HG03139 (cell line): ENCODE data around the gene MOBP.
A peak's percentile ranks its signal among the peaks of the same experiment; 100 is the strongest.
"Not testable (repeated sequence)": the region's sequence is repeated elsewhere in the genome, so short reads cannot be mapped to it uniquely, and the experiment has no call there.

ENCODE experiments used
- ATAC-seq: cut with Tn5 transposase; IDR thresholded peaks from one replicate; pipeline ENCODE4 v1.9.1; 2021; ENCODE audit not compliant: unreplicated experiment

The MOBP gene

DNA sequence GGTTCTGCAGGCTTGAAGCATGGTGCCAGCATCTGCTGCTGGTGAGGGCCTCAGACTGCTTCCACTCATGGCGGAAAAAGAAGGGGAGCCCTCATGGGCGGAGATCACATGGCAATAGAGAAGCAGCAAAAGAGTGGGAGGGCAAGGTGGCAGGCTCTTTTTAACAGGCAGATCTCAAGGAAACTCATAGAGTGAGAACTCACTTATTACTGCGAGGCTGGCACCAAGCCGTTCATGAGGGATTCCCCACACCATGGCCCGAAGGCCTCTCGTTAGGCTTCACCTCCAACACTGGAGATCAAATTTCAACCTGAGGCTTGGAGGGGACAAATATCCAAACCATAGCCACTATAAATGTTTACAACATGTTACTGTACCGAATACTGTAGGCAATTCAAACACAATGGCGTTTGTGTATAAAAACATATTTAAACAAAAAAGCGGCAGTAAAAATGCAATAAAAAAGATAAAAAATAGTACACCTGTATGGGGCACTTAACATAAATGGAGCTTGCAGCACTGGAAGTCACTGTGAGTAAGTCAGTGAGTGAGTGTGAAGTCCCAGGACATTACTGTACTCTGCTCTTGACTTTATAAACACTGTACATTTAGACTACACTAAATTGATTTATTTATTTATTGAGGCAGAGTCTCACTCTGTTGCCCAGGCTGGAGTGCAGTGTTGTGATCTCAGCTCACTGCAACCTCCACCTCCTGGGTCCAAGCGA lies 18.8 kb upstream of the MOBP start:
- no peak for ATAC-seq

DNA sequence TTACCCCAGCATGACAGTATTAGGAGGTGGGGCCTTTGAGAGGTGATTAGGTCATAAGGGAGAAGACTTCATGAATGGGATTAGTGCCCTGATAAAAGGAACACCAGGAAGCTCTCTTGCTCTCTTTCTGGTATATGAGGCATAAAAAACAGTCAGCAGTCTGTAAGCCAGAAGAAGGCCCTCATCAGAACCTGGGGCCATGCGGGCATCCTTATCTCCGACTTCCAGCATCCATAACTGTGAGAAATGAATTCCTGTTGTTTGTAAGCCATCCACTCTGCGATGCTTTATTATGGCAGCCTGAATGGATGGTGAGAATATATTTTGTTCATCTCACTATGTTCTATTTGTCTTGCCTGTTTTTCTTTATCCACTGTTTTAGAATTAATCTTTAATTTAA lies 17.7 kb upstream of the MOBP start:
- ATAC-seq, result no peak

- peak; percentile 71 for ATAC-seq
These were observed 14.3 kb upstream of the MOBP start for GRCh38 chr3:39453134-39453533.

DNA sequence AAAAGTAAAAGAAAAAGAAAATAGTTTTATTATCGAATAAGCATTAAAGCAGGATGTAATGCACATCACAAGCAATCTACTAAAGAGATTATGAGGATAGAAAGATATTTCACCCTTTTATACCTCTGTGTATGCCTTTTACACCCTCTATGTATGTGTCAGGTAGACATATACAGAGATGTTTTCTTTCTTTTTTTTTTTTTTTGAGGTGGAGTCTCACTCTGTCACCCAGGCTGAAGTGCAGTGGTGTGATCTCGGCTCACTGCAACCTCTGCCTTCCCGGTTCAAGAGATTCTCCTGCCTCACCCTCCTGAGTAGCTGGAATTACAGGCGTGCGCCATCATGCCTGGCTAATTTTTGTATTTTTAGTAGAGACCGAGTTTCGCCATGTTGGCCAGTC lies 13.6 kb upstream of the MOBP start:
- ATAC-seq, result not testable (repeated sequence)

GRCh38 chr3:39454591-39455217 lies 12.8 kb upstream of the MOBP start:
- ATAC-seq, result no peak

GRCh38 chr3:39456159-39456558 lies 11.3 kb upstream of the MOBP start:
- ATAC-seq, result no peak

GRCh38 chr3:39457361-39457760 lies 10.1 kb upstream of the MOBP start:
- ATAC-seq, result no peak

DNA sequence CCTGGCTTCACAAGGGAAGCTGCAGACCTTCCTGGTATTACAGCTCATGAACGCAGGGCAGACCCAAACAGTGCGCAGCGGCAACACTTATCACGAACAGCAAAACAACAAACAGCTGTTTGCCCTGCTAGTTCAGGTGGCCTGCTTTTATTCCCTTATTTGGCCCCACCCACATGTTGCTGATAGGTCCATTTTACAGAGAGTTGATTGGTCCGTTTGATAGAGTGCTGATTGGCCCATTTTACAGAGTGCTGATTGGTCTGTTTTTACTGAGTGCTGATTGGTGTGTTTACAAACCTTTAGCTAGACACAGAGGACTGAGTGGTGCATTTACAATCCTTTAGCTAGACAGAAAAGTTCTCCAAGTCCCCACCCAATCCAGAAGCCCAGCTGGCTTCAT lies 8.9 kb upstream of the MOBP start:
- not testable (repeated sequence) for ATAC-seq

GRCh38 chr3:39460677-39461076 lies 6.8 kb upstream of the MOBP start:
- no peak for ATAC-seq

- ATAC-seq, result no peak
These were observed 4.2 kb upstream of the MOBP start for GRCh38 chr3:39463269-39463668.

DNA sequence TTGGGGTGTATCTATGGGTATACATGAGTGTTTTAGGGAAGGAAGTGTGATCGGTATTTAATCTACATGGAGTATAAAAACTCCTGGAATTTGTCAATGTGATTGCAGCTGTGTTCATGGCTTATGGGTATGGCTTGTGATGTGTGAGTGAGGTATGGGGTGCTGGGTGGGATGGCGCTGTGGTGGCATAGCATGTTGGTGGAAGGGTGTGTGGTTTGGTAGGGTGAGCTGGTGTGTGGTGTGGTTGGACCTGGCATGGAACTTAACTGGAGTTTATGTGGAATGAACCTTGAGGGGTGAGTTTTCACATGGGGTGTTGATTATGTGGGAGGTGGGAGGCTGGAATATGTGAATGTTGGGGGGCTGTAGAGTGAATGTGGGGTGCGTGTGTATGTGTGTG lies 492 bp upstream of the MOBP start:
- ATAC-seq, result no peak

DNA sequence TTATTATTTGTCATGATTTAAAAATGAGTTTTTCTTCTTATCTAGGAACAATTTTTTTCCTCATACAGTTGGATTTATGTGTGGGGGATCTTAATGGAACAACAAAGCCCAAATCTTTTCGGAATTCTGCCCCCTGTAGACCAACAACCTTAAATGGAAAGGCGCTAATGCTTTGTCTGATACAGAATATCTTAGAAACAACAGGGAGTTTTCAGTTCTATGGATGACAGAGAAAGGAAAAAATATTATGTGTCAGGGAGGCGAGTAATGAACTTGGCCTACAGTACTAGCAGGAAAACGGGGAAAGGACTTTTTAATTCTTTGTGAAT lies 592 bp downstream of the MOBP start:
- no peak for ATAC-seq

- no peak for ATAC-seq
These were observed 1.8 kb downstream of the MOBP start for GRCh38 chr3:39469258-39469657.

DNA sequence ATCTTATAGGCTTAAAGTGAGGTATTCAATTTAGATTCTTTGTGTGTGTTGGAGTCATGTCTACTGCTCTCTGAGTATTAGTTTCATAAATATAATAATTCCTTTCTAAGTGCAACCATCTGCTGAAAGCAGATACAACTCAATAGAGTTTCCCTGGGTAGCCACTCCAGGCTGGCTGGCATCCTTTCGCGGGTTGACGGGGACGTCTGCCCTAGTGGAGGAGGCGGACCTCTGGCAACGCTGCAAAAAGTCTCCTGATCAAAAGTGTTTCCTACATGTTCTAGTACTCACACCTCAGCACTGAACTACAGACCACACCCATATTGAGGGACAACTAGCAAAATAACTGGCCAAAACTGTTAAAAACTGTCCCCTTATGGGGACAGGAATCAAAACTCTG lies 2.5 kb downstream of the MOBP start:
- ATAC-seq, result no peak

DNA sequence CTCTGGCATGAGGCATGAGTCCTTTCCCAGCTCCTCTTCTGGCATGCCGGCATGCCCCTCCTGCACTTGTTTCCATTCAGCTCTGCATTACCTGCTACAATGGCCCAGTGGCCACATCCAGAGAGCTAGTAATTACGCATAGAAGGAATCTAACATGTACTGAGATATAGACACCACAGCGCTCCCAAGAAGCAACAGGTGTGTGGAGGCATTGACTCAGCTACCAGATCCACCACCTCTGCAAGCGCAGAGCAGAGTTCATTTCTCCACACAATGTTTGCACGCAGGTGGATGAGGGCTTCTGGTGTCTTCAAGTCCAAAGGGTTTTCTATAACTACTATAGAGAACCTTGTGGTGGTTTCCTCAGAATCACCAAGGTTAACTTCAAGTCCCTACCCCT lies 4.2 kb downstream of the MOBP start:
- no peak for ATAC-seq

GRCh38 chr3:39473452-39474125 lies 6.1 kb downstream of the MOBP start:
- ATAC-seq, result no peak

DNA sequence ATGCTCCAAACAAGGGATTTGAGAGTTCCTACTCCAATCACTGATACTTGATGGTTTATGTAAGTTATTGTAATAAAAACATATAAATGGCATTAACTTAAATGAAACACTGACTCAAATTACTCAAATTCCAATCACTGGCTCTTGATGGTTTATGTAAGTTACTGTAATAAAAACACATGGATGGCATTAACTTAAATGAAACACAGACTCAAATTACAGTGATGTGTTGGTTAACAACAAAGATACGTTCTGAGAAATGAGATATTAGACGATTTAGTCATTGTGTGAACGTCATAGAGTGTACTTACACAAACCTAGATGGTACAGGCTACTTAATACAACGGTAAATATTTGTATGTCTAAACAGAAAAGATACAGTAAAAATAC lies 6.6 kb downstream of the MOBP start:
- no peak for ATAC-seq

GRCh38 chr3:39476783-39477182 lies 9.3 kb downstream of the MOBP start:
- no peak for ATAC-seq

DNA sequence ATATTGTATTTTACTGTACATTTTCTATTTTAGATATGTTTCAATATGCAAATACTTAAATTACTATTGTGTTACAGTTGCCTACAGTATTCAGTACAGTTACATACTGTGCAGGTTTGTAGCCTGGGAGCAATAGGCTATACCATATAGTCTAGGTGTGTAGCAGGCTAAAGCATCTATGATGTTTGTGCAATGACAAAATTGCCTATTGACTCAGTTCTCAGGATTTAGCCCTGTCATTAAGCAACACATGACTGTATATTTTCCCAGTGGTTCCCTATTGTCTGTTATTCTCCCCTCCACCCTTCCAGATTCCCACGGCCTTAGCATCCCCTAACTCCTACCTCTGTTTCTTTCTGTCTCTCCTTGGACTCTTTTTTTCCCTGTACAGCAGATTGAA lies 10.7 kb downstream of the MOBP start:
- no peak for ATAC-seq

- no peak for ATAC-seq
These were observed 12.4 kb downstream of the MOBP start for GRCh38 chr3:39479701-39480414.

DNA sequence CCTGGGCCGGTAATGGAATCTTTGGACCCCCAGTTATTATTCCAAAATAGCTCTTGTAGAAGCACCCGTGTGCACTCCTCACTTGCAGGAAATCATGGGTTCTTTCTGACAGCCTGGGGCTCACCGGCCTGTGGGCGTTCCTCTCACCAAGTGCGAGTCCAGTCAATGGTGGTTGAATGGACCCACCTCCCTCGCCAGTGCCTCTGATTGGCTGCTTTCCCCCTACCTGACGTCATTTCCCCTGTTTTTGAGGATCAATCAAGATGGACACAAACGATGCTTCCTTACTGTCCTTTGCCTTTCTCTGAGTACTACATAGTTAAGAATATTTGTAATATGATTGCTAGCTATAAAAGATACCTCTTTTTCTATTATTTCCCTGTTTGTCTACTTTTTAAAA lies 18.1 kb downstream of the MOBP start:
- no peak for ATAC-seq

DNA sequence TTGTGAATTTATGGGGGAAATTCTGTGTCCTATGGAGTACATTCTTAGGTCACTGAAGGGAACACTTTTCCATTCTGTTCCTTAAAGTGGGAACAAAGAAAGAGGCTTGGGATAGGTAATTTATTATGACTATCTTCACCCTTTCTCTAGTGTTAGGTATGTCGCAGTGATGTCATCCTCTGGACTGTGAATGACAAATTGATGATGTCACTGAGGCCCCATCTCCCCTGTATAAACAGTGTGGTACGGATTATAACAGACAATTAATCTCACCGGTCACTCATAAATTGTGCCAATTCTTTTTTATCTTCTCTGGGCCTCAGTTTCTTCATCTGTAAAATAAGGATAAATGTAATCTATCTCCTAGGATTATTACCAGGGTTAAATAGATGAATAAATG lies 23.5 kb downstream of the MOBP start:
- ATAC-seq, result no peak
